CD4-positive, alpha-beta T cell (primary cell): ENCODE results near the gene SMARCA2. TPM values are rescaled to one million over a fixed set of nuclear protein-coding genes. Genes with fewer than 3 reads are reported as not detected.
A peak's percentile ranks its signal among the peaks of the same experiment; 100 is the strongest.

Experiments
- ATAC-seq: fragments of 200-7000 bp; cut with Tn5 transposase; one replicate; pipeline ENCODE4 v1.10.0; 2022; ENCODE audit warnings: mild to moderate bottlenecking; ENCODE audit not compliant: poor library complexity
- CTCF ChIA-PET: fragments of 350-600 bp; sonication (Branson Sonifier 250); formaldehyde crosslinking; loops from one replicate; lab custom pipeline; 2021; ENCODE audit warnings: antibody characterized with exemption, inconsistent platforms; lab: Charles Lee
- POLR2A ChIA-PET: fragments of 350-600 bp; sonication (Branson Sonifier 250); formaldehyde crosslinking; loops from one replicate; lab custom pipeline; 2021; ENCODE audit warnings: antibody characterized with exemption, inconsistent platforms; lab: Charles Lee
- DNase-seq, 14 experiments: peaks; one replicate each; pipeline ENCODE4 v3.0.0-alpha.2; 2013 to 2020; ENCODE audit warnings: mixed read lengths in 2 of 14
- H3K27ac ChIP-seq, 2 donors: one replicate each; pipeline versions ENCODE4 v1.5.1 to v1.7.0; 2013; ENCODE audit warnings: low read length in 2 of 2, low read depth in 1 of 2, mild to moderate bottlenecking in 1 of 2
- H3K27me3 ChIP-seq, 2 experiments: 1 replicate in 1 of 2; 2 replicates in 1 of 2; pipeline versions ENCODE4 v1.6.1 to v1.7.0; 2013; ENCODE audit warnings: low read length in 2 of 2, control low read depth in 1 of 2, mild to moderate bottlenecking in 1 of 2, moderate library complexity in 1 of 2; ENCODE audit not compliant: insufficient read depth in 2 of 2, control insufficient read depth in 1 of 2
- H3K36me3 ChIP-seq: one replicate; pipeline ENCODE4 v1.6.1; 2013; ENCODE audit warnings: low read length, control low read depth; ENCODE audit not compliant: insufficient read depth
- H3K4me1 ChIP-seq: one replicate; pipeline ENCODE4 v1.6.1; 2013; ENCODE audit warnings: low read length, control low read depth; ENCODE audit not compliant: insufficient read depth
- H3K4me3 ChIP-seq: one replicate; pipeline ENCODE4 v1.5.1; 2013; ENCODE audit warnings: mild to moderate bottlenecking, low read length, moderate library complexity
- H3K9me3 ChIP-seq, 2 experiments: 1 replicate in 1 of 2; 2 replicates in 1 of 2; pipeline versions ENCODE4 v1.6.1 to v1.7.0; 2013; ENCODE audit warnings: low read length in 2 of 2, mild to moderate bottlenecking in 2 of 2, control low read depth in 1 of 2, moderate library complexity in 1 of 2; ENCODE audit not compliant: control insufficient read depth in 1 of 2, insufficient read depth in 1 of 2
- H3K27ac Mint-ChIP-seq: one replicate; pipeline ENCODE4 v1.8.0; 2020; ENCODE audit warnings: mixed read lengths
- H3K27me3 Mint-ChIP-seq: one replicate; pipeline ENCODE4 v1.8.0; 2021; ENCODE audit warnings: mixed read lengths
- H3K36me3 Mint-ChIP-seq: one replicate; pipeline ENCODE4 v1.8.0; 2021; ENCODE audit warnings: low read depth, mixed read lengths
- H3K4me1 Mint-ChIP-seq: one replicate; pipeline ENCODE4 v1.8.0; 2021; ENCODE audit warnings: low read depth, mixed read lengths
- H3K4me3 Mint-ChIP-seq: one replicate; pipeline ENCODE4 v1.8.0; 2020; ENCODE audit warnings: mild to moderate bottlenecking, mixed read lengths
- H3K9me3 Mint-ChIP-seq: one replicate; pipeline ENCODE4 v1.8.0; 2020; ENCODE audit warnings: mixed read lengths
- CTCF ChIP-seq: fragments of 200-600 bp; IDR thresholded peaks from one replicate; pipeline ENCODE4 v1.8.0; 2022; ENCODE audit warnings: antibody characterized with exemption, mild to moderate bottlenecking
- intact Hi-C, 2 experiments: fragments of 100-400 bp; cut with DNase I in 1 of 2; cut with micrococcal nuclease in 1 of 2; formaldehyde crosslinking; loops; one replicate each; pipeline versions ENCODE4 v1.15.1 to v1.9.0; 2023 to 2025; cut with DNase I, micrococcal nuclease
- total RNA-seq, 174 experiments: library from RNA in 2 of 174; stranded (reverse) in 2 of 174; gene quantifications; one replicate each; pipeline ENCODE4 v1.2.3 and lab custom pipeline; 2021 to 2026

SMARCA2 gene
- total RNA-seq, 2 experiments from 2014 or later, result 268 to 272 TPM

GRCh38 chr9:2170722-2171121 lies 155.6 kb downstream of the SMARCA2 start:
- peaks cover 39% of the 10 kb centered on the region for H3K4me1 Mint-ChIP-seq
- no peak overlapping the region for H3K27ac ChIP-seq
- H3K27ac Mint-ChIP-seq, result no peak overlapping the region
- POLR2A ChIA-PET, result no interaction called here
- DNase-seq (no peak), ATAC-seq (no peak)
- no peaks in the 10 kb centered on the region for H3K9me3 Mint-ChIP-seq
- H3K4me3 ChIP-seq, result no peak overlapping the region
- peaks cover 72% of the 10 kb centered on the region for H3K36me3 ChIP-seq
- H3K4me3 Mint-ChIP-seq, result no peak overlapping the region
- intact Hi-C loops, result no loop called here
- no peak for TF ChIP-seq CTCF
- H3K9me3 ChIP-seq, result no peaks in the 10 kb centered on the region
- no peaks in the 10 kb centered on the region for H3K27me3 ChIP-seq
- CTCF ChIA-PET, result interaction anchor here (0.7 kb wide), 1 partner anchor 38 kb away, joined by 3 read pairs; no protein-coding TSS in a partner anchor
- H3K27me3 Mint-ChIP-seq, result no peaks in the 10 kb centered on the region
- no peaks in the 10 kb centered on the region for H3K4me1 ChIP-seq
- H3K36me3 Mint-ChIP-seq, result peaks cover 93% of the 10 kb centered on the region

DNA sequence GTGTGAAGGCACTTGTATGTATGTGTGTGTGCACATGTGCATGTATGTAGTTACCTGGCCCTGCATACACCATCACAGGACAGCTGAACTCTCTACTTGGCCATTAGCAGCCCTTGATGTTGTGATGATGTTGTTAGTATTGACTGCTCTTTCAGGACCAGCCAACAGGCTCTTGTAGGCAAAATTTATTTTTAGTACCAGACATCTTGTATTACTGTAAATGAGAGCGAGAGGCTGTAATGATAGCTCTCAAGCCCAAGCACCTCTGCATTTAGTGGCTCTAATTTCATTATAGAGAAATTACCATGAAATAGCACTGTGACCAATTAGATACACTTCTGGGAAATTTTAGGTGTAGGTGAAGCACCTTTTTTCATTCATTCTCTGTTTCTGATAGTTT lies 158.0 kb downstream of the SMARCA2 start:
- Histone ChIP-seq H3K9me3 (no peaks in the 10 kb centered on the region), H3K27me3 (no peaks in the 10 kb centered on the region), H3K4me1 (no peaks in the 10 kb centered on the region), H3K36me3 (peaks cover 54% of the 10 kb centered on the region), H3K4me3 (no peak overlapping the region), H3K27ac (no peak overlapping the region)
- H3K36me3 Mint-ChIP-seq, result peaks cover 81% of the 10 kb centered on the region
- ChIA-PET POLR2A (no interaction called here), CTCF (no interaction called here)
- ATAC-seq (no peak), DNase-seq (no peak)
- H3K4me3 Mint-ChIP-seq, result no peak overlapping the region
- intact Hi-C loops, result no loop called here
- no peak for TF ChIP-seq CTCF
- no peaks in the 10 kb centered on the region for H3K9me3 Mint-ChIP-seq
- H3K4me1 Mint-ChIP-seq, result peaks cover 22% of the 10 kb centered on the region
- H3K27ac Mint-ChIP-seq, result peak overlapping the region; percentile 1
- no peaks in the 10 kb centered on the region for H3K27me3 Mint-ChIP-seq

DNA sequence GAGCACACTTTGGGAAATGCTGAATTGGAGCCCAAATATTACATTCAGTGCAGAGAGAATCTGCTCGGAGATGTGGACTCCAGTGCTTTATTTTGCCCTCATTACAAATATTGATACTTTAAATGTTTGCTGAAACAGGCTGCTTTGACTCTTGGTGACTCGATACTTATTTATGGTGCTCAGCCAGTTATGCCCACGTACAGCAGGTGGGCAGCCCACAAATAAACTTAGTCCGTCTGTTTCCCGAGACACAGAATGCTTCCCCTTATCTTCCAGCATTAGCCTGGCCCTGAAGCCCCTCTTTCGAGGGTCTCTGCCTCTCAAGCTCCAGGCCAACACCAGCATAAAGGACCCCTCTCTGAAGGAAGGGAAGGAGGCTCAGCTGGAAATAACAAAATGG lies 158.7 kb downstream of the SMARCA2 start:
- Mint-ChIP-seq H3K36me3 (peaks cover 78% of the 10 kb centered on the region), H3K27ac (no peak overlapping the region), H3K4me3 (no peak overlapping the region), H3K9me3 (no peaks in the 10 kb centered on the region), H3K27me3 (no peaks in the 10 kb centered on the region), H3K4me1 (peaks cover 22% of the 10 kb centered on the region)
- Histone ChIP-seq H3K36me3 (peaks cover 47% of the 10 kb centered on the region), H3K27me3 (no peaks in the 10 kb centered on the region), H3K9me3 (no peaks in the 10 kb centered on the region), H3K27ac (no peak overlapping the region), H3K4me3 (no peak overlapping the region), H3K4me1 (no peaks in the 10 kb centered on the region)
- DNase-seq, result no peak
- ATAC-seq, result no peak
- intact Hi-C loops, result no loop called here
- TF ChIP-seq CTCF, result no peak
- POLR2A ChIA-PET, result no interaction called here
- CTCF ChIA-PET, result no interaction called here
